NCI-H146 treated with DMSO at 0.1 percent for 48 hours (cell line): ENCODE measurements around the gene SH3PXD2B.
"Not testable (repeated sequence)": the region's sequence is repeated elsewhere in the genome, so short reads cannot be mapped to it uniquely, and the experiment has no call there.

Experiments used
- DNase-seq: peaks from one replicate; lab custom pipeline; 2025; ENCODE audit not compliant: unreplicated experiment; lab: John Stamatoyannopoulos, UW

SH3PXD2B gene

GRCh38 chr5:172311026-172311425 is 143.3 kb downstream of the SH3PXD2B start:
- DNase-seq: no peak

- DNase-seq: no peak
Measured at GRCh38 chr5:172305380-172305779, 148.9 kb downstream of the SH3PXD2B start.

GRCh38 chr5:172303572-172304335 is 150.6 kb downstream of the SH3PXD2B start:
- no peak for DNase-seq

GRCh38 chr5:172303162-172303561 is 151.2 kb downstream of the SH3PXD2B start:
- peak; percentile 18 for DNase-seq

- no peak for DNase-seq
Measured at GRCh38 chr5:172302047-172302710, 152.1 kb downstream of the SH3PXD2B start.

- no peak for DNase-seq
Measured at GRCh38 chr5:172299916-172300439, 154.3 kb downstream of the SH3PXD2B start.

- DNase-seq: no peak
Measured at GRCh38 chr5:172294831-172295230, 159.5 kb downstream of the SH3PXD2B start.

GRCh38 chr5:172293745-172294342 is 160.5 kb downstream of the SH3PXD2B start:
- no peak for DNase-seq

GRCh38 chr5:172293054-172293744 is 161.1 kb downstream of the SH3PXD2B start:
- DNase-seq: peak; percentile 40

GRCh38 chr5:172291837-172292236 is 162.5 kb downstream of the SH3PXD2B start:
- not testable (repeated sequence) for DNase-seq

GRCh38 chr5:172288465-172288864 is 165.9 kb downstream of the SH3PXD2B start:
- no peak for DNase-seq

- not testable (repeated sequence) for DNase-seq
Measured at GRCh38 chr5:172287140-172287539, 167.2 kb downstream of the SH3PXD2B start.

- DNase-seq: no peak
Measured at GRCh38 chr5:172285226-172286143, 168.8 kb downstream of the SH3PXD2B start.

- DNase-seq: no peak
Measured at GRCh38 chr5:172284611-172284980, 169.7 kb downstream of the SH3PXD2B start.

- DNase-seq: peak; percentile 30
Measured at GRCh38 chr5:172283862-172284610, 170.3 kb downstream of the SH3PXD2B start.

GRCh38 chr5:172283020-172283861 is 171.1 kb downstream of the SH3PXD2B start, which contains the start of gene UBTD2:
Gene UBTD2 (minus strand): TSS chr5:172283764. CDS start chr5:172283665, 99 bp downstream.
- peak; percentile 25 for DNase-seq

GRCh38 chr5:172282272-172283019 is 171.9 kb downstream of the SH3PXD2B start:
- no peak for DNase-seq

- DNase-seq: no peak
Measured at GRCh38 chr5:172281346-172281745, 173.0 kb downstream of the SH3PXD2B start.
